ENCODE results near the gene VGLL4.

- TF ChIP-seq CTCF (conservative IDR thresholded peaks at IDR 0.05; ENCODE audit: low read length) (no peak), EZH2phosphoT487 (IDR thresholded peaks at IDR 0.05; ENCODE audit: borderline replicate concordance) (no peak)
These were observed 83.0 kb downstream of the VGLL4 start for GRCh38 chr3:11560746-11561145.

Measured in Loucy (cell line).